GM12878 (cell line): ENCODE measurements around the gene OLAH. TPM values are rescaled to one million over a fixed set of nuclear protein-coding genes. Genes with fewer than 3 reads are reported as not detected.
A peak's percentile ranks its signal among the peaks of the same experiment; 100 is the strongest.

Source experiments
- ATAC-seq: fragments of 200-7000 bp; cut with Tn5 transposase; 3 replicates; pipeline ENCODE4 v1.9.1; 2020; ENCODE audit warnings: mild to moderate bottlenecking, moderate library complexity
- BruUV-seq: library from RNA; stranded (reverse); fragments of 400-500 nt; replicated peaks from 2 replicates; lab custom pipeline; 2021; lab: Mats Ljungman, UMichigan
- CTCF ChIA-PET: fragments of 300-600 bp; sonication (Branson Sonifier 250); formaldehyde crosslinking; extraction: SDS; loops from one replicate; lab custom pipeline; 2021; ENCODE audit warnings: inconsistent platforms; lab: Yijun Ruan, JAX
- POLR2A ChIA-PET: fragments of 350-600 bp; formaldehyde crosslinking; extraction: SDS; loops from one replicate; lab custom pipeline; 2021; ENCODE audit warnings: inconsistent platforms; lab: Charles Lee
- RAD21 ChIA-PET: fragments of 300-600 bp; sonication (Branson Sonifier 250); formaldehyde crosslinking; loops from one replicate; lab custom pipeline; 2023; ENCODE audit warnings: antibody characterized with exemption; ENCODE audit not compliant: unreplicated experiment; lab: Charles Lee
- SMC1A ChIA-PET: fragments of 300-600 bp; sonication (Branson Sonifier 250); formaldehyde crosslinking; loops from one replicate; lab custom pipeline; 2023; ENCODE audit not compliant: unreplicated experiment, uncharacterized antibody; lab: Charles Lee
- DNase-seq: peaks from one replicate; pipeline ENCODE4 v3.0.0-alpha.2; 2011; ENCODE audit warnings: low read depth, low spot score
- FAIRE-seq: peaks from 3 replicates; lab custom pipeline; 2011; peaks lifted over from hg19 to GRCh38; lab: Jason Lieb, UNC
- H2AFZ ChIP-seq: 2 replicates; pipeline ENCODE4 v1.6.0; 2011; ENCODE audit warnings: low read depth, low read length, control low read depth; ENCODE audit not compliant: control insufficient read depth
- H3K27ac ChIP-seq: 2 replicates; pipeline ENCODE4 v1.5.1; 2011; ENCODE audit warnings: control low read depth; ENCODE audit not compliant: control insufficient read depth, insufficient read depth
- H3K27me3 ChIP-seq, 2 experiments: replicated peaks in 1 of 2; 2 replicates each; pipeline versions ENCODE4 v1.6.0 to v1.6.1; 2011; ENCODE audit warnings: low read length in 1 of 2; ENCODE audit not compliant: control insufficient read depth in 2 of 2, insufficient read depth in 2 of 2
- H3K36me3 ChIP-seq, 2 experiments: 2 replicates each; pipeline ENCODE4 v1.5.1; 2011; ENCODE audit warnings: low read length in 1 of 2; ENCODE audit not compliant: control insufficient read depth in 2 of 2, insufficient read depth in 2 of 2
- H3K4me1 ChIP-seq: 2 replicates; pipeline ENCODE4 v1.6.1; 2011; ENCODE audit warnings: mild to moderate bottlenecking, low read length, moderate library complexity, mixed read lengths; ENCODE audit not compliant: control insufficient read depth, insufficient read depth
- H3K4me2 ChIP-seq: 2 replicates; pipeline ENCODE4 v1.6.0; 2011; ENCODE audit warnings: control low read depth; ENCODE audit not compliant: control insufficient read depth, insufficient read depth
- H3K4me3 ChIP-seq: fragments of 200-600 bp; sonication (generic); 2 replicates; pipeline ENCODE4 v1.5.1; 2016
- H3K79me2 ChIP-seq: 2 replicates; pipeline ENCODE4 v1.6.0; 2011; ENCODE audit warnings: low read length; ENCODE audit not compliant: control insufficient read depth, insufficient read depth
- H3K9ac ChIP-seq: 2 replicates; pipeline ENCODE4 v1.8.0; 2011; ENCODE audit warnings: low read length, control low read depth, mixed read lengths; ENCODE audit not compliant: control insufficient read depth, insufficient read depth
- H3K9me3 ChIP-seq: replicated peaks from 3 replicates; pipeline ENCODE4 v1.5.1; 2011; ENCODE audit warnings: mild to moderate bottlenecking, low read length; ENCODE audit not compliant: control insufficient read depth, insufficient read depth
- H4K20me1 ChIP-seq: 2 replicates; pipeline ENCODE4 v1.6.0; 2011; ENCODE audit not compliant: control insufficient read depth, insufficient read depth
- BMI1 ChIP-seq: fragments of 450-650 bp; IDR thresholded peaks from 2 replicates; pipeline ENCODE4 v1.6.1; 2016; ENCODE audit warnings: mild to moderate bottlenecking, moderate library complexity, borderline replicate concordance
- CEBPZ ChIP-seq: fragments of 150-350 bp; IDR thresholded peaks from 2 replicates; pipeline ENCODE4 v1.6.1; 2016; ENCODE audit warnings: low read depth, low read length
- CREM ChIP-seq: IDR thresholded peaks from 2 replicates; pipeline ENCODE4 v1.6.1; 2014; ENCODE audit warnings: antibody characterized with exemption, low read depth
- EED ChIP-seq: sonication (generic); IDR thresholded peaks from 2 replicates; pipeline ENCODE4 v1.6.1; 2016; ENCODE audit warnings: antibody characterized with exemption, low read depth
- HSF1 ChIP-seq: fragments of 150-350 bp; IDR thresholded peaks from 2 replicates; pipeline ENCODE4 v1.6.1; 2014; ENCODE audit warnings: mild to moderate bottlenecking, low read depth, low read length
- KDM1A ChIP-seq: fragments of 200-600 bp; sonication (generic); IDR thresholded peaks from 2 replicates; pipeline ENCODE4 v1.6.1; 2016; ENCODE audit warnings: borderline replicate concordance
- MEF2B ChIP-seq: fragments of 450-650 bp; IDR thresholded peaks from 2 replicates; pipeline ENCODE4 v1.6.1; 2018; ENCODE audit warnings: mild to moderate bottlenecking, moderate library complexity; ENCODE audit not compliant: partially characterized antibody, poor library complexity, severe bottlenecking
- NBN ChIP-seq: fragments of 450-650 bp; IDR thresholded peaks from 2 replicates; pipeline ENCODE4 v1.6.1; 2016
- NFYA ChIP-seq: IDR thresholded peaks from 2 replicates; pipeline ENCODE4 v1.6.1; 2011; ENCODE audit warnings: low read depth, mild to moderate bottlenecking, low read length, improper control_type of control experiment, borderline replicate concordance
- PBX3 ChIP-seq: IDR thresholded peaks from 2 replicates; pipeline ENCODE4 v1.6.1; 2011; ENCODE audit warnings: mild to moderate bottlenecking, low read depth, low read length, moderate library complexity; ENCODE audit not compliant: insufficient replicate concordance
- SMAD5 ChIP-seq: IDR thresholded peaks from 2 replicates; pipeline ENCODE4 v1.6.1; 2016; ENCODE audit warnings: antibody characterized with exemption, low read depth
- ZNF207 ChIP-seq: fragments of 450-650 bp; IDR thresholded peaks from 2 replicates; pipeline ENCODE4 v1.6.1; 2014; ENCODE audit warnings: antibody characterized with exemption, mild to moderate bottlenecking, borderline replicate concordance
- ZNF384 ChIP-seq: IDR thresholded peaks from 2 replicates; pipeline ENCODE4 v1.6.1; 2012; ENCODE audit warnings: low read depth, mild to moderate bottlenecking, low read length, improper control_type of control experiment, borderline replicate concordance
- WGBS: methylation state at CpG from one replicate; pipeline ENCODE4 v1.1.6; 2016; ENCODE audit warnings: low lambda C conversion rate; ENCODE audit not compliant: insufficient replicate concordance, insufficient coverage; ENCODE audit errors: missing lambda C conversion rate; 5-methylcytosine and 5-hydroxymethylcytosine counted together
- in situ Hi-C: fragments of 300-500 bp; cut with MboI; formaldehyde crosslinking; loops from 9 replicates; pipeline ENCODE4 v1.14.3; 2018; ENCODE audit warnings: mixed read lengths
- intact Hi-C: fragments of 100-400 bp; cut with micrococcal nuclease; formaldehyde crosslinking; loops from one replicate; pipeline ENCODE4 v1.14.2; 2022; ENCODE audit not compliant: unreplicated experiment
- polyA plus RNA-seq, 11 experiments: library from polyadenylated mRNA; depleted of rRNA in 4 of 11; unstranded in 6 of 11; stranded (reverse) in 5 of 11; fragments of >200 nt; fragmentation: Nextera tagmentation in 4 of 11; fragmentation: Illumina TruSeq in 1 of 11; extraction: Ambion mirVana in 4 of 11; extraction: Trizol in 1 of 11; gene quantifications; 1 replicate in 1 of 11; 2 replicates in 10 of 11; pipeline versions ENCODE4 v1.2.1 to v1.2.3, GENCODE V29; 2011 to 2016; ENCODE audit warnings: inconsistent platforms in 2 of 11, missing spikeins in 2 of 11, low read depth in 1 of 11
- total RNA-seq, 4 experiments: library from RNA; depleted of rRNA in 3 of 4; stranded (reverse); fragments of >200 nt in 3 of 4; fragmentation: Illumina TruSeq in 1 of 4; extraction: Trizol in 1 of 4; gene quantifications; 2 replicates each; pipeline versions ENCODE4 v1.2.1 to v1.2.3, GENCODE V29; 2013 to 2021
- TF ChIP-seq, protein P1 (sequence below): fragments of 450-650 bp; IDR thresholded peaks from 2 replicates; pipeline ENCODE4 v1.6.1; 2016; ENCODE audit warnings: mild to moderate bottlenecking
- TF ChIP-seq, protein P2 (sequence below): fragments of 450-650 bp; IDR thresholded peaks from 2 replicates; pipeline ENCODE4 v1.6.1; 2017; ENCODE audit warnings: mild to moderate bottlenecking

OLAH gene
- total and polyA plus RNA-seq, 10 of the 15 experiments (the other 5 are each of a cell fraction or from before 2014, with no cell fraction given), result 0.10 to 1.4 (median 0.59) TPM; not detected in 1

GRCh38 chr10:15099886-15100285 is 56.1 kb downstream of the OLAH start:
- over 99% methylated on average over 4 of the region's 4 CpGs for WGBS
- Histone ChIP-seq H3K27ac (no peak overlapping the region), H3K36me3 (peaks cover 2 to 12% of the 10 kb centered on the region in 2 experiments; a peak in 3 of 4 replicates), H3K4me2 (peak overlapping the region; percentile 67), H2AFZ (no peak overlapping the region), H3K4me1 (peaks cover 5% of the 10 kb centered on the region), H3K9ac (no peak overlapping the region), H3K27me3 (no peaks in the 10 kb centered on the region), H3K9me3 (no peaks in the 10 kb centered on the region), H3K79me2 (peaks cover 33% of the 10 kb centered on the region), H4K20me1 (no peaks in the 10 kb centered on the region; the same call in 1 of the 2 replicates), H3K4me3 (no peak overlapping the region)
- CTCF ChIA-PET, result interaction anchor here (1.1 kb wide), 1 partner anchor 21 kb away, joined by 3 read pairs; no protein-coding TSS in a partner anchor
- in situ Hi-C loops, result no loop called here
- POLR2A ChIA-PET, result no interaction called here
- FAIRE-seq, result no peak
- intact Hi-C loops, result loop anchor here (10.0 kb wide), 1 partner anchor 215 kb away; no protein-coding TSS in a partner anchor
- SMC1A ChIA-PET, result interaction anchor here (0.7 to 3.1 kb wide), 6 partner anchors 18 to 72 kb away, joined by 3 to 10 read pairs (median 6); no protein-coding TSS in a partner anchor
- BruUV-seq, result no TSS peak
- no peak for DNase-seq
- RAD21 ChIA-PET, result interaction anchor here (1.7 kb wide), 1 partner anchor 147 kb away, joined by 4 read pairs; no protein-coding TSS in a partner anchor
- ATAC-seq, result no peak
- TF ChIP-seq CEBPZ (no peak), BMI1 (no peak), NBN (no peak), EED (no peak), KDM1A (no peak), HSF1 (no peak), PBX3 (no peak), ZNF207 (no peak), MEF2B (no peak), CREM (no peak), SMAD5 (no peak), ZNF384 (no peak), NFYA (no peak)
- TF ChIP-seq, protein P1, sequence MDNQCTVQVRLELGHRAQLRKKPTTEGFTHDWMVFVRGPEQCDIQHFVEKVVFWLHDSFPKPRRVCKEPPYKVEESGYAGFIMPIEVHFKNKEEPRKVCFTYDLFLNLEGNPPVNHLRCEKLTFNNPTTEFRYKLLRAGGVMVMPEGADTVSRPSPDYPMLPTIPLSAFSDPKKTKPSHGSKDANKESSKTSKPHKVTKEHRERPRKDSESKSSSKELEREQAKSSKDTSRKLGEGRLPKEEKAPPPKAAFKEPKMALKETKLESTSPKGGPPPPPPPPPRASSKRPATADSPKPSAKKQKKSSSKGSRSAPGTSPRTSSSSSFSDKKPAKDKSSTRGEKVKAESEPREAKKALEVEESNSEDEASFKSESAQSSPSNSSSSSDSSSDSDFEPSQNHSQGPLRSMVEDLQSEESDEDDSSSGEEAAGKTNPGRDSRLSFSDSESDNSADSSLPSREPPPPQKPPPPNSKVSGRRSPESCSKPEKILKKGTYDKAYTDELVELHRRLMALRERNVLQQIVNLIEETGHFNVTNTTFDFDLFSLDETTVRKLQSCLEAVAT, result no peak
- TF ChIP-seq, protein P2, sequence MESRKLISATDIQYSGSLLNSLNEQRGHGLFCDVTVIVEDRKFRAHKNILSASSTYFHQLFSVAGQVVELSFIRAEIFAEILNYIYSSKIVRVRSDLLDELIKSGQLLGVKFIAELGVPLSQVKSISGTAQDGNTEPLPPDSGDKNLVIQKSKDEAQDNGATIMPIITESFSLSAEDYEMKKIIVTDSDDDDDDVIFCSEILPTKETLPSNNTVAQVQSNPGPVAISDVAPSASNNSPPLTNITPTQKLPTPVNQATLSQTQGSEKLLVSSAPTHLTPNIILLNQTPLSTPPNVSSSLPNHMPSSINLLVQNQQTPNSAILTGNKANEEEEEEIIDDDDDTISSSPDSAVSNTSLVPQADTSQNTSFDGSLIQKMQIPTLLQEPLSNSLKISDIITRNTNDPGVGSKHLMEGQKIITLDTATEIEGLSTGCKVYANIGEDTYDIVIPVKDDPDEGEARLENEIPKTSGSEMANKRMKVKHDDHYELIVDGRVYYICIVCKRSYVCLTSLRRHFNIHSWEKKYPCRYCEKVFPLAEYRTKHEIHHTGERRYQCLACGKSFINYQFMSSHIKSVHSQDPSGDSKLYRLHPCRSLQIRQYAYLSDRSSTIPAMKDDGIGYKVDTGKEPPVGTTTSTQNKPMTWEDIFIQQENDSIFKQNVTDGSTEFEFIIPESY, result no peak
